LHCN-M2 (cell line): ENCODE measurements around the gene APOB. TPM values are rescaled to one million over a fixed set of nuclear protein-coding genes. Genes with fewer than 3 reads are reported as not detected.
"Not testable (repeated sequence)": the region's sequence is repeated elsewhere in the genome, so short reads cannot be mapped to it uniquely, and the experiment has no call there.

Experiments
- DNase-seq: peaks from one replicate; pipeline ENCODE4 v3.0.0-alpha.2; 2012; ENCODE audit warnings: low read depth
- total RNA-seq: library from RNA; depleted of rRNA; stranded (reverse); fragments of >200 nt; gene quantifications from 2 replicates; pipeline ENCODE4 v1.2.3, GENCODE V29; 2014

The APOB gene
- total RNA-seq, 1 experiment from 2014 or later, result not detected

DNA sequence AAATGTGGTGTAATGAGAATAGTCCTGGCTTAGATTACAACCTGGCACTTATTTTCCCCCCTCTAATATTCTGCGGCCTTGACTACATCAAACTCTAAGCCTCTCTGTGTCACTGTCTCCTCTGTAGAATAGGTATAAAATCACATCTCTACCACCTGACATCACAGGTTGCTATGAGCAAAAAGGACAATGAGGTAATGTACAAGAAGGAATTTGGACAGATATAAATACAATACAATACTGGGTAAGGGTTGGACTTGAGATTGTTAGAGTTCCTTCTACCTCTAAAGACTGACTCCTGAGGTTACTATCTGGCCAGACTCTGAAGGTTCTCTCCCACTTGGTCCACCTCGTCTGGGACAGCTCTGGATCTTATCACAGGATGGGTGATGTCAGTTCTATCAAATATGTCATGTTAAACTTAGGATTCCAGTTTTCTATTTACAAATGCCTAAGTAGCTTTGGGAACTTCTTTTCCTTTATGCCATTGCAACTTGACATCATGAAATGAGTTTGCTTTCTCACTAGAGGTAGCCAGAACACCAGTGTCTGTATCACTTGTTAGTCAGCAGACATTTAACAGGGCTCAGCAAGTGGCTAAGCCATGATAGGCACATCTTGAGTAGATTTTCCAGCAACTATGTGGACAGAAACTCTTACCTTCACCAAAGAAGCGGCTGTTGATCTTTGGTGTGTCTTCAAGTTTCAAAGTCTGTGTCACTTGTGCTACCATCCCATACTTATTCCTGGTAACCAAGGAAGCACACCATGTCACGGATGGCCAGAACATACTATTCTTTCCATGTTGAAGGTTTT, 9.5 kb downstream of the APOB start:
- no peak for DNase-seq

DNA sequence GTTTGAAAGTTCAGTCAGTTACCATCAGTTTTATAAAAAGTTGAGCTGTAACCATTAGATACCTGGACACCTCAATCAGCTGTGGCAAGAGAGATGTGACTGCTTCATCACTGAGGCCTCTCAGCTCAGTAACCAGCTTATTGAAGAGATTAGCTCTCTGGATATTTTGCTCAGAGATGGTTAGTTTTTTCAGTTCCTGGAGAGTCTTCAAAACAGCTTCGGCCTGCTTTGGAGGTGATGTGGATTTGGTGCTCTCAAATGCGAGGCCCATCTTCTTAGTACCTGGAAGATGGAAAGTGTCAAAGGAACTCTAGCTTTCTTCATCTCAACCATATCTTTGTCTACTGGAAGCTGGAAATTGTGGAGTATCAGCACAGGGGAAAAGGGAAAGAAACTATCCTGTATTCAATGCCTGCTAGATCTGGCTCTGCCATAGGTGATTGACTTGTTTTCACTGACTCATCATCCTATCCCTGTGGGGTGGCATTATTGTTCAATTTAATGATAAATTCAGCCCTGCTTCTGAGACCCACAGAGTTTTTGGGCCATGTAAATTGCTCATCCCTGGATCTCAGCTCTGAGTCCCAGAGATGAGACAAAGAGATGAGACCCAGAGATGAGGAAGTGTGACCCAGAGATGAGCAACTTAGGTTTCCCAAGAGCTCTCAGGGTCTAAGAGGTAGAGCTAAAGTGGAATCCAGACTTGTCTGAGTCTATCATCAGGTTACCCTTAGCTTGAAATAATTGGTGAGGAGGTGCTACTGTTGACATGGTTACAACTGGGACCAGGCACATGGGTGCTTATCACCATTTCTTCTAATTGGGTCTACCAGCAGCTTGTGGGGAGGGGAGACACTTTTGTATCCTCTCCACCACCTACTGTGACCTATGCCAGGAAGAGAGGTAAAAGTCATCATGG, 10.4 kb downstream of the APOB start:
- no peak for DNase-seq

DNA sequence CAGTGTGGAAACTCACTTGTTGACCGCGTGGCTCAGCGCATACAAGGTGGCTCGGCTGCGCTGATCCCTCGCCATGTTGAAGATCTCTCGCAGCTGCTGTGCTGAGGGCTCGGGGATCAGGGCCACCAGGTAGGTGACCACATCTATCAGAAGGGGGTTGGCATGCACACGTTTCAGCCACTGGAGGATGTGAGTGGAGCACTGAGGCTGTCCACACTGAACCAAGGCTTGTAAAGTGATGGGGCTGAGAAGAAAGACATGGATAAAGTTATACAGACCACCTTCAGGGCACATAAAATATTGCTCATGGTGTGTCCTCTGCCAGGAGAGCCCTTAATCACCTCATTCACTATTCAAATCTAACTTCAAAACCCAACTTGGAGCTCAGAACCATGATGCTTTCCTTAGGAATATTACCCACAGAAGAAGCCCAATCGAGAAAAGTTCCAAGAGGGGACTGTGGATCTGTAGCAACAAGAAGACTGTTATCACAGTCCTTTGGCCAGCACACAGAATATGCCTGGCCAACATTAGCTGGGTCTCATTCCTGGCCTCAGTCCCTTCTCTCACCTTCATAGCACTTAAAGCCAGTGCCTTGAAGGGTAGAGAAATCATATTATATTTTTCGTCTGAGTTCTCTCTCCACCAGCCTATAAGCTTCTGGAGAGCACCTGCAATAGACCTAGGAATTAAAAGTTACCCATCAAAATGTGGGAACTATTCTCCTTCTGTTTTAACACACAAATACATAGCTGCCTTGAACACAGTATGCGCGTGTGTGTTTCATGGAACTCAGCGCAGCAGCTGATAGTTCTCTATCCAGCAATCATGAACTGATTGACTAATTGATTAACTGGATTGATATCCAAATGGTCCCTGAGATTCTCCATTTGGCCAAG, 11.3 kb downstream of the APOB start:
- DNase-seq, result no peak

DNA sequence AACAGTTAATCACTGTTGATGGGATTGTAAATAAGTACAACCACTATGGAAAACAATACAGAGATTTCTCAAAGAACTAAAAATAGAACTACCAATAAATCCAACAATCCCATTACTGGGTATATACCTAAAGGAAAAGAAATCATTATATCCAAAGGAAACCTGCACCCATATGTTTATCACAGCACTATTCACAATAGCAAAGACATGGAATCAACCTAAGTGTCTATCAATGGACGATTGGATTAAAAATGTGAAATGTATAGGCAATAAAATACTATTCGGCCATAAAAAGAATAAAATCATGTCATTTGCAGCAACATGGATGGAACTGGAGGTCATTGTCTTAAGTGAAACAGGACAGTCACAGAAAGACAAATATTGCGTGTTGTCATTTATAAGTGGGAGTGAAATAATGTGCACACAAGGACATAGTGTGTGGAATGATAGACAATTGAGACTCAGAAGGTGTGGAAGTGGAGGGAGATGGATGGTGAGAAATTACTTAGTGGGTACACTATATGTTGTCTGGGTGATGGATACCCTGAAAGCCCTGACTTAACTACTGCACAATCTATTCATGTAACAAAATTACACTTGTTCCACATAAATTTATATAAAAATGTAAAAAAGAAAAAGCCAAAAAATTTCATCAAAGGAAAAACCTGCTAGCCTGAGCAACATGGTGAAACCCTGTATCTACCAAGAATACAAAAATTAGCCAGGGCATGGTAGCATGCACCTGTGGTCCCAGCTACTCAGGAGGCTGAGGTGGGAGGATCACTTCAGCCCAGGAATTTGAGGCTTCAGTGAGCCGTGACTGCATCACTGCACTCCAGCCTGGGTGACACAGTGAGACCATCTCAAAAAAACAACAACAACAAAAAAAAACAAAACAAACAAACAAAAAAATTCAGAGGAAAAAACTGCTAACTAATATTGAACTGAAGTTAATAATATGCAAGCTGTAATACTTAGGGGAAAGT, 12.6 kb downstream of the APOB start:
- DNase-seq, result no peak

DNA sequence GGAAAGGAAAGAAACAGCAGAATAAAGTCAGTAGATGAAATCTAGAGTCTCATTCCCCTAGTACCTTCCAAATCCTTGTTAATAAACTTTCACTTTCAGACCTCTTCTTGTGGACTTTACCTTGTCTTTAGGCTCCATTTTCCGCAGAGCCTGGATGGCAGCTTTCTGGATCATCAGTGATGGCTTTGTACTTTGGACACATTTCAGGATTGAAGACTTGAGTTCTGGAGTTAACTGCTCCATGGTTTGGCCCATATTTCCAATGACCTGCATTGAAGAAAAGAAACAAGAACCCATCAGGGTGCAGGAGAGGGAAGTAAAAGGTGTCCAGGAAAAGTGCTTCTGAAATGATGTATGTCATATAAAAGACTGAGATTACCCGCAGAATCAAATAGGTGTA, 14.4 kb downstream of the APOB start:
- no peak for DNase-seq

DNA sequence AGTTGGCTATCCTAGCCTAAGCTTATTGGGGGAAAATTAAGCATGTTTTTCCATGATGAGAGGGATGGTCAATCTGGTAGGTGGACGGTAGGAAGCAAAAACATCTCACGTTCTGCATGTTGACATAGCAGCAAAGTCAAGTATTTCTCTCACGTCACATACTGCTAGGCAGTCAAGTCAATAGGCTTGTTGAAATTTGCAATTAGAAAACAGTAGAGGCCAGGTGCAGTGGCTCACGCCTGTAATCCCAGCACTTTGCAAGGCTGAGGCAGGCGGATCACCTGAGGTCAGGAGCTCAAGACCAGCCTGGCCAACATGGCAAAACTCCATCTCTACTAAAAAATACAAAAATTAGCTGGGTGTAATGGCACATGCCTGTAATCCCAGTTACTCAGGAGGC, 14.9 kb downstream of the APOB start:
- DNase-seq, result not testable (repeated sequence)

DNA sequence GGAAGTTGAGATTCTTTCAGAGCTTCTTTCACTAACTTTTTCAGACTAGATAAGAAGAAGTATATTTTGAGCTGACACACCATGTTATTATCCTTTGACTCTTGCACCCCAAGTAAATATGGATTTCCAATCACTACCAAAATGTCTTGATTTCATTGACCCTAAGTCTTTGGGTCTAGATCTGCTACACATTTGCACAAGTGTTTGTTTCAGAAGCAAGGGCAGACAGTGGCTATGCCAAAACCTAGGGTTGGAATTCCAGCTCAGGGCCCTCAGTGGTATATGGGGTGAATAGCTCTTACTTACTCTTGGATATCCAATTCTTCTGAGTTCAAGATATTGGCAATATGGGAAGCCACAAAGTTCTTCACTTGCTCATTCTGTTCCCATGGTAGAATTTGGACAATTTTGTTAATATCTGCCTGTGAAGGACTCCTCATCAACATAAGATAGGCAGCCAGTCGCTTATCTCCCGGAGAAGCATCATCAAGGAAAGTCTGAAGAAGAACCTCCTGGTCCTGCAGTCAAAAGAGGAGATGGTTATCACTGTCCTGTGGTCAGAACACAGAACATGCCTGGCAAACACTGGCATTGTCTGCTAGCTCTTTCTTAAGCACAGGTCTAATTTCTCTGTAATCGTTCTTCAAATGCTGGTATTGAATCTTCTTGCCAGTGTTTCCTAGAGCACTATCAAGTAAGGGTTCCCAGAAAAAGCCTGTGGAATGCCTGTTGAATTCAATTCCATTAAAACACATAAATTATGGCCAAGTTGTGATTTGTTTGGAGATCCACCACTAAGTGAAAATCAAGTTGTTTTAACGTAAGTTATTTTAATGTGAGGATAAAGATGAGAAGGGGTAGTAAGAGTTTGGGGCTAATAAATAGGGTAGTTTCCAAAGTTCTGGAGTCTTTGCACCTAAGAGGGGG, 15.6 kb downstream of the APOB start:
- DNase-seq, result no peak

DNA sequence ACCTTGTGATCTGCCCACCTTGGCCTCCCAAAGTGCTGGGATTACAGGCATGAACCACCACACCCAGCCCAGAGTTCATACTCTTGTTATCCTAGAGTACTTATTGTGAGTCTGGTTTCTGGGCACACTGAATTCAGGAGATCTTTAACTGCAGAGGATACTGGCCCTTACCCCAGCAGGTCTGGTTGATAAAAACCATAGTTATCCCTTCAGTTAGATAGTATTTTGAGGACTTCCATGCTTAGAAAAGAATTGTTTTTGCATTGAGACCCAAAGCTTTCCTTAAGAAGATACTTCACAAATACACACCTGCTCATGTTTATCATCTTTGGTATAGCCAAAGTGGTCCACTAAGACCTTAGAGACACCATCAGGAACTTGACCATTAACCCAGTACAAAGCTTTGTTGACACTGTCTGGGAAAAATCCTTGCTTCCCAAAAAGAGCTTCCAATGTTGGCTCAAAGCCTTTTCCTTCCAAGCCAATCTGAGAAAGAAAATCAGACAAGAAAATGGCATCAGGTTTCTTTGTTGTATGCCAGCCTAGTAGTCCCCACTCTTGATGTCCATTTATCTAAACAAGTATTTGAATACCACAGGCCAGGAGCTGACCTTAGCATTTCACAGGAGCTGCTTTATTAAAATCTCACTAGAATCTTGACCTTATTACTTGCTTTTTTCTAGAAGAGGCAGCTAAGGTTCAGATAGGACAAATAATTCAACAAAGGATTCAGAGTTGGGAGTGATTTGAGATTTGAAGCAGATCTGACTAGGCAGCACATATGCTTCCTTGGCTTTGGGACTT, 17.2 kb downstream of the APOB start:
- DNase-seq, result no peak

DNA sequence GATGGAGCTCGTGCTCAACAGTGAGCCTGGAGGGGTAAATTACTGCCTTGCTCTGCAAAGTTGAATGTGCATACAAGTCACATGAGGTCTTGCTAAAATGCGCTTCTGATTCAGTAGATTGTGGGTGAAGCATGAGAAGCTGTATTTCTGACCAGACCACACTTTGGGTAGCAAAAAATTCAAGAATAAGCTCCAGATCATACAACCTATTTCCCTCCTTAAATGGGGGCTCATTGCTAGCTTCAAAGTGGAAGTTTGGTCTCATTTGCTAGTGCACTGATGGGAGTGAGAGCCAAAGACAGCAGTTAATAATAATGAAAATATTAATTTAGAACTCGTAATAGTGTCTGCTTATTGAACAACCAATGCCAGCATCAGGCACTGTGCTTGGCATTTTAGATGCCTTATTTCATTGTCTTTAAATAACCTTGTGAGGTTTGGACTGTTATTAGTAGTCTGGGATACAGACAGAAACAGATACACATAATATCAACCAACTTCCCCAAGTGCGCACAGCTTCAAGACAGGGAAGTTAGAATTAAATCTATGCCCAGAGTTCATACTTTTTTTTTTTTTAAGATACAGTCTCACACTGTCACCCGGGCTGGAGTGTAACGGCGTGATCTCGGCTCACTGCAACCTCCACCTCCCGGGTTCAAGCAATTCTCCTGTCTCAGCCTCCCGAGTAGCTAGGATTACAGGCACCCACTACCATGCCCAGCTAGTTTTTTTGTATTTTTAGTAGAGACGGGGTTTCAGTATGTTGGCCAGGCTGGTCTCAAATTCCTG, 18.0 kb downstream of the APOB start:
- no peak for DNase-seq

DNA sequence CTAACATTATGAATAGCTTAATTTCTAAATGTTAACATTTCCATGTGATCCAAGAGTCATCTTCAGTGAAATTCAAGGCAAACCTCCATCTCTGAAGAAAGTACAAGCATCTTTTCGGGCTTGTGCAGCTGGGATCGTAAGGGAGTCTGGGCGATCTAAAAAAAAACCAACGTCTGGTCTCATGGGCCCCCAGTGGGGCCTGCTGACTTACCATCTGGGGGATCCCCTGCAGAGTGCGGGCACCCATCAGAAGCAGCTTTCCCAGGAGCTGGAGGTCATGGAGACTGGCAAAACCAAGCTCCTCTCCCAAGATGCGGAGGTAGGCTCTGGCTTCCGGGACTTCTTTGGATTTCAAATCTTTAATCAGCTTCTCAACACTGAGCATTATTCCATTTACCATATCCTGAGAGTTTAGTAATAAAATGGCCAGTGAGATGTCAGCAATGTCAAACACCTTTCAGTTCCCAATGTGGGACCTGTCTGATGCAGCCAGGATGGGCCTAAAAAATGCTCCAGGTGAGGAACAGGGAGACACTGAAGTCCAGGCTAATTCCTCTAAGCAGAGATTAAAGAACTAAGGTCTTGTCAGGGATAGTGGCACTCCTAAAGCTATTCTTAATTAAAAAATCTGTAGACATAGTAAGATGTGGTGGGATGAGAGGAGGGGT, 19.0 kb downstream of the APOB start:
- DNase-seq, result no peak

DNA sequence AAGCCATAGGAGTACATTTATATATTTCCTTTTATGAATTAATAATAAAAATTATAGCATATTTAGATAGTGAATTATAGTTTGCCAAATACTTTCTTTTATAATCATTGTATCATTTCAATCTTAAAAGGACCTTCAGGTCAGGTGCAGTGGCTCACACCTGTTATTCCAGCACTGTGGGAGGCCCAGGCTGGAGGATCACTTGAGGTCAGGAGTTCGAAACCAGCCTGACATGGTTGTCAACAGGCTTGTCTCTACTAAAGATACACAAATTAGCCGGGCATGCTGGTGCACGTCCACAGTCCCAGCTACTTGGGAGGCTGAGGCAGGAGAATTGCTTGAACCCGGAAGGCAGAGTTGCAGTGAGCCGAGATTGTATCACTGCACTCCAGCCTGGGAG, 19.7 kb downstream of the APOB start:
- no peak for DNase-seq

DNA sequence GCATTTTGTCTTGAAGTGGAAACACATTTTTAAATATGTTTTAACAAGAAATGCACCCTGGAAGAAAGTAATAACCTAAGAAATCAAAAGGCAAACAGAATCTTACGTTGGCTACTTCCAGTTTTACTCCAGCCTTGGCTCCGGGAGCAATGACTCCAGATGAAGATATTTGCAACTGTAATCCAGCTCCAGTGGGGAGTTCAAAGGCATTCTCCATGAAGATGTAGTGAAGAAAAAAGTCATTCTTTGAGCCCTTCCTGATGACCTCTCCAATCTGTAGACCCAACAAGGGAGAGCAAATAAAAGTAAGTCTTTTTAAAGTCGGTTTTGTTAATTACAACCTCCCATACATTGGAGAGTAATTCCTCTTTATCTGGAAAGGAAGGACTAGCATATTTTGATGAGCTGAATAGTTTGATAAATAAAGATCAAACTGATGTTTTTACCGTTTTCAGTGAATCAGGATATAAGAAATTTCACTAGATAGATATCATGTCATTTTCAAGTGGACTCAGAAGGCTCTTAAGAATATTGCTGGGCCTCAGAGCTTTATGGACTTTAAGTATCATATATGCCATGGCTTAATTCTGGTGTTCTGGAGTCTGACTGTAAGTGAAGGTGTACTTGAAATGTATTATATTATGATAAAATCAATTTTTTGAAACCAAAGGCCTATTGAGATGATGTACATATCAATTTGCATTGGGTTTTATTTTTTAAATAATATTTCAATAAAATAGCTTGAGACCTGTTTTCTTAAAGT, 20.3 kb downstream of the APOB start:
- no peak for DNase-seq

DNA sequence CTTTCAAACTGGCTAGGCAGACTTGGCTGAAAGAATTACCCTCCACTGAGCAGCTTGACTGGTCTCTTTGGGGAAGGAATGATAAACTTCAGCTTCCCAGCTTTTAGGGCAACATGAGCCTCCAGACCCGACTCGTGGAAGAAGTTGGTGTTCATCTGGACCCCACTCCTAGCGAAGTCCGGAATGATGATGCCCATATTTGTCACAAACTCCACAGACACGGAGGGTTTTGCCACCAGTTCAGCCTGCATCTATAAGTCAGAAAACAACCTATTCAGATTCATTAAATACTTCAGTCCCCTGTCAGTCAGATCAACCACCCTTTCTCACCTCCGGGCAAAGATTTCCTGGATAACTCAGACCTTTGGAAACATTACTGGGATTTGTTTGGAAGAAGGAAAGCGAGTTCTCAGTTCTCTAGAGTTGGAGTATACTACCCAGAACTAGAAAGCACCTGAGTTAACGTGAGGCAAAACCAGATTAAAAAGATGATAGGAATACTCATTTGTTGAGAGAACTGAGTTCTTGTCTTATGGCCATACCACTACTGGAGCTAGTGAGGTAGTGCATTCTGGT, 21.0 kb downstream of the APOB start:
- no peak for DNase-seq

DNA sequence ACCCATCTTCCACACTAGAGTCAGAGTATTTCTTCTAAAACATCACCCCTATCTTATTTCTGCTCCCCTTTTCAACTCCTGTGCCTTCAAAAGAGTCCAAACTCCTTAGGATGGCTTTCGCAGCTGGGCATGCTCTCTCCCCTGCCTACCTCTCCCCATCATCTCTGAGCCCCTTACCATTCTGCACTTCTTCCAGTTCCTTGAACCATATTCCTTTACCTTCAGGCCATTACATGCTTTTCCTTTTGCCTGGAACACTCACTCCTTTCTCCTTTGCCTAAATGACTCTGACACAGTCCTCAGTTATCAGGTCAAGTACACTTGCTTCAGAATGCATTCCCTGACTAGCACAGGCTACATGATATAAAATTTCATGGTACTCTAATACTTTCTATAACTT, 22.4 kb downstream of the APOB start:
- no peak for DNase-seq

DNA sequence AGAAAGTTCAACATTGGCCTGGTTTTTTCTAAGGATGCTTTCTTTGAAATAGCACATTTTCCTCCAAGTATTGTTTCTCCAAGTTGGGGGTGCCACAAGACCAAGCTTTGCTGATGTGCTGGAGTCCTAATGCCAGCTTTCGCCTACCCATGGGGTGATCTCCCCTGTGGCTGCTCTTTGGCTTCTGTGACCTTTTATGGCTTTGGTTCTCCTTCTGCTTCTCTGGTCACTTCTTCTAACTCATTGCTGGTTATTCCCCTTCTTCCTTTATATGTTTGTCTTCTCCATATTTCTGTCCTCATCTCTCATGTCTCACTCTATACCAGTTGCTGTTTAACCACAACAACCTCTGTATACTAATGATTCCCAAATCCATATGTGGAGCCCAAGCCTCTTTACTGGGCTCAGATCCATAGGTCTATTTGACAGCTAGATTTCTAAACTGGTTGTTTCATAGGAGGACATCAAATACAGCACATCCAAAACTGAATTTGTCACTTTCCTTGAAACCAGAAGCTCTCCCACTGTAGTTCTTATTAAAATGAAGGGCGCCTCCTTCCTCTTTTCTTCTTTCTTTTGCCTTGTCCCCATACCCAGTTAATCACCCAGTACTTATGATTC, 23.1 kb downstream of the APOB start:
- DNase-seq, result no peak
